GM19035 (cell line): ENCODE results near the gene STX5.
A peak's percentile ranks its signal among the peaks of the same experiment; 100 is the strongest.
"Not testable (repeated sequence)": the region's sequence is repeated elsewhere in the genome, so short reads cannot be mapped to it uniquely, and the experiment has no call there.

Experiments
- ATAC-seq: cut with Tn5 transposase; IDR thresholded peaks from one replicate; pipeline ENCODE4 v1.9.1; 2021; ENCODE audit not compliant: unreplicated experiment

The STX5 gene, protein sequence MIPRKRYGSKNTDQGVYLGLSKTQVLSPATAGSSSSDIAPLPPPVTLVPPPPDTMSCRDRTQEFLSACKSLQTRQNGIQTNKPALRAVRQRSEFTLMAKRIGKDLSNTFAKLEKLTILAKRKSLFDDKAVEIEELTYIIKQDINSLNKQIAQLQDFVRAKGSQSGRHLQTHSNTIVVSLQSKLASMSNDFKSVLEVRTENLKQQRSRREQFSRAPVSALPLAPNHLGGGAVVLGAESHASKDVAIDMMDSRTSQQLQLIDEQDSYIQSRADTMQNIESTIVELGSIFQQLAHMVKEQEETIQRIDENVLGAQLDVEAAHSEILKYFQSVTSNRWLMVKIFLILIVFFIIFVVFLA

DNA sequence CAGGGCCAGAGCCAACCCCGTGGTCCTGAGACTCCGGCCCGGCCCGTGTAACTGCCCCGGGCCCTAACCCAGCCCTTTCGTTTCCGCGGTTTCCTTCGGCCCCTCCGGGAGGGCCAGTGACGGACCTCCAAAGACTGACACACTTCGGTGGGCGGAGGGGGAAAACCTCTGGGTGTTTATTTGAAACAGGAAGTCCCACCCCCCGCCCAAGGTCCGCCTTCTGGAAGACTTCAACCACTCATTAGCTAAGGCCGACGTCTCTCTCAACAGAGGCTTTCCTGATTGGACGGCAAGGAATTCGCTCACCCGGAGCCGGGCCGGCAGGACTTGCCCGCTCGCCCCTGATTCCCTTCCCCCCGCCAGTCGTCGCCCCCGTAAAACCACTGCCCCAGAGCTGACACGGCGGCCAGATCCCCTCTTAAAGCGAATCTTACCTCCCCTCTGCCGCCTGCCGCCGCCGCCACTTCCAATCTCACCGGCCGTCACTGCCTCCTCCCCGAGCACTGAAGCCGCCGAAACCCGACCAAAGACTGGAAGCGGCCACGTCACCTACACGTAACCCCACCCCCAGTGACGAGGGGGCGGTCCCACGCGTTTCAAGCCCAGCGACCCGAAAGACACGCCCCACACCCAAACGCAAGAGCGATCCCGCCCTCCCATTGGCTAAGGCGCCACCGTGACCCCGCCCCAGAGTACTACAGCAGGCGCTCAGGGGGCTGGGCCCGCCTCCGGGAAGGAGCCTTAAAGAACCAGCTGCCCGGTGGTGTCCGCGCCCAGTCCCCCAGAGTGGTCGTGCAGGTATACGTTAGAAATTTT lies at the start of gene STX5:
Gene STX5, minus strand, starts transcription at position 532 of the 816 bp plus-strand sequence. CDS start 808 bp downstream, outside the sequence.
- ATAC-seq: peak; percentile 79

DNA sequence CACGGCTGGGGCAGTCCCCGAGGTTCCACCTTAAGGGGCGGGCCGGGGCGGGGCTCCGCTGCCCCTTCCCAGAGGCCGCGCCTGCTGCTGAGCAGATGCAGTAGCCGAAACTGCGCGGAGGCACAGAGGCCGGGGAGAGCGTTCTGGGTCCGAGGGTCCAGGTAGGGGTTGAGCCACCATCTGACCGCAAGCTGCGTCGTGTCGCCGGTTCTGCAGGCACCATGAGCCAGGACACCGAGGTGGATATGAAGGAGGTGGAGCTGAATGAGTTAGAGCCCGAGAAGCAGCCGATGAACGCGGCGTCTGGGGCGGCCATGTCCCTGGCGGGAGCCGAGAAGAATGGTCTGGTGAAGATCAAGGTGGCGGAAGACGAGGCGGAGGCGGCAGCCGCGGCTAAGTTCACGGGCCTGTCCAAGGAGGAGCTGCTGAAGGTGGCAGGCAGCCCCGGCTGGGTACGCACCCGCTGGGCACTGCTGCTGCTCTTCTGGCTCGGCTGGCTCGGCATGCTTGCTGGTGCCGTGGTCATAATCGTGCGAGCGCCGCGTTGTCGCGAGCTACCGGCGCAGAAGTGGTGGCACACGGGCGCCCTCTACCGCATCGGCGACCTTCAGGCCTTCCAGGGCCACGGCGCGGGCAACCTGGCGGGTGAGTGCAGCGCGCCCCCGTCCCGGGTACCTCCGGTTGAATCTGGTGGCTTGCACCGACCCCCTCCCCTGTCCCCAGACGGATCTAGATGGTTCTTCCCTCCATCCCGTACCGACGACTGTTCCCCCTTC lies 49.1 kb upstream of the STX5 start, which contains the start of gene SLC3A2:
Gene SLC3A2, plus strand, starts transcription at position 94 of the 776 bp plus-strand sequence. Its CDS starts 128 bp downstream, at position 222.
- ATAC-seq: peak; percentile 78

DNA sequence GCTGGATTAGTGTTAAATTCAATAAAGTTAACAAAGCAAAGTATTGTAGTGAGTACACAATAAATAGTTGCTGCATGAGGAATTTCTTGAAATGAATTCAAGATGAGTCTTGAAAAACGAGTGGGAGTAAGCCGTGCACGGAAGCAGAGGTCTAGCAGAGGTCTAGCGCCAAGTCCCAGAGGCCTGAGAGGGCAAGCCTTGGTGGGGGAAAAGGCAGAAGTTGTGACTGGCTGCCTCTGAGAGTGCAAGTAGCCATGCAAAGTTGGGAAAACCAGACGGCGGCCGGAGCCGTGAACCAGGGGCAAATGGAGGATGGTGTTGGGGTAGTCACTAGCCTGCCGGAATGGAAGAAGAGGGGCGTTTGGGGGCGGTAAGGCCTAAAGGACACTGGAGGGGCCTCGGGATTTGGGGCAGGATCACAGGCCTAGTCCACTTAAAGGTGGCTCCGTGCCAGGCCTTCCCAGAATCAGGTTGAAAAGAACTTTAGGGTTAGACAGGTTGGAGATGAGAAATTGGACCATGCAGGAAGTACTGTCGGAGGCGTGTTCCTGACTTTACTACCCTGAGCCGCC lies 48.5 kb upstream of the STX5 start:
- peak; percentile 7 for ATAC-seq

DNA sequence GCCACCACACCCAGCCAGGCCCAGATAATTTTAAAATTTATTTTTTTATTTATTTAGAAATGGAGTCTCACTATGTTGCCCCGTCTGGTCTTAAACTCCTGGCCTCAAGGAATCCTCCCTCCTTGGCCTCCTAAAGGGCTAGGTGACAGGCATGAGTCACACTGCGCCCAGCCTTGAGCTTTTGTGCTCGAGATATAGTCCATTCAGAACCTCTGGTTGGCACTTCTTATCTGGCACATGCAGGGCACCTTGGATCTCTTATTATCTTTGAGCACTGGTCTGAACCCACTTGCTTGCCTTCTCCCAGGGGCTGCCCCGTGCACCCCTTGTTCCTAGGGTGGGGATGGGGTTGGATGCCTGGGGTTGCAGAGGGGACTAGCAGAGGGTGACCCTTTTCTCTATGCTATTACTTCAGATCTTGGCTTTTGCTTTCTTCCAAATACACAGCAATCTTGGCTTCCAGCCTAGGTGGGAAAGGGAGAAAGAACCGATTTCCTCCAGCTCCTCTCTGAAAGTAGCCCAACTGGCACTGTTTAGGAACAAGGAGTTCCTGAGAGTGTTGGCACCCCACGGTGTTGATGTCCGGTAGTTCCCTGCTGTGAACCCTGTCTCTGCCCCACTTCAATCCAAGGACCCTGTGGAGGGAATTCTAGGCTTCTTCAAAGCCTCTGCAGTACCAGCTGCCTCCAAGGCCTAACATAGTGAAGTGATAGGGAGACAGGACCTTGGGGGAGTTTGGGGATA lies 47.6 kb upstream of the STX5 start:
- no peak for ATAC-seq

DNA sequence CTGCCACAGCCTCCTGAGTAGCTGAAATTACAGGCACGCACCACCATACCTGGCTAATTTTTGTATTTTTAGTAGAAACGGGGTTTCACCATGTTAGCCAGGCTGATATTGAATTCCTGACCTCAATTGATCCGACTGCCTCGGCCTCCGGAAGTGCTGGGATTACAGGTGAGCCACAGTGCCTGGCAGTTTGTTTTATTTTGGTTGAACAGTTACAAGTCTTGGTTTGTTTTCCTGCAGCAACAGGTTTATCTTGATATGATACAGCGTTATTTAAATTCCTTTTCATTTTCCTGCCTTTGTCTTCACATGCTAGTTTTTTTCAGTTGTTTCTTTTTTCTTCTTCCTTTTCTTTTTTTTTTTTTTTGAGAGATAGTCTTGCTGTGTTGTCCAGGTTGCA lies 44.9 kb upstream of the STX5 start:
- no peak for ATAC-seq

DNA sequence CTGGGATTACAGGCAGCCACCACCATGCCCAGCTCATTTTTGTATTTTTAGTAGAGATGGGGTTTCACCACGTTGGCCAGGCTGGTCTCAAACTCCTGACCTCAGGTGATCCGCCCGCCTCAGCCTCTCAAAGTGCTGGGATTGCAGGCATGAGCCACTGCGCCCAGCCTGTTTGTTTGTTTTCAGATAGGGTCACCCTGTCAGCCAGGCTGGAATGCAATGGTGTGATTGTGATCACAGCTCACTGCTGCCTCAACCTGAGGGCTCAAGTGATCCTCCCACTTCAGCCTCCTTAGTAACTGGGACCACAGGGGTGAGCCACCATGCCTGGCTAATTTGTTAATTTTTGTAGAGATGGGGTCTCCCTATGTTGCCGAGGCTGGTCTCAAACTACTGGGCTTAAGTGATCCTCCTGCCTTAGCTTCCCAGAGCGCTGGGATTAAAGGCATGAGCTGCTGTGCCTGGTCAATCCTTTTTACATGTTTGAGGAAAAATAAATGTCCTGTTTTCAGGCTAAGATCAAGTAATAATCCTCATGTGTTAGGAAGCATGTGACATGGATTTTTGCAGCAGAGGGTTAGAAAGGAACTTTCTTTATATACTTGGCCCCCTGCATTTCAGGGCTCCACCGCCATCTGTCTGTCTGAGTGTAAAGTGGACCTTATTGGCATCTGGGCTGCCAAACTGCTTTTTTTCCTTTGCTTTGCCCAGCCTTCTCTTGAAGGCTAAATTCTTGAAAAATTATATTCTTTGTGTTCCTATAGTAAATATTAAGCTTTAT lies 44.0 kb upstream of the STX5 start:
- ATAC-seq: no peak

DNA sequence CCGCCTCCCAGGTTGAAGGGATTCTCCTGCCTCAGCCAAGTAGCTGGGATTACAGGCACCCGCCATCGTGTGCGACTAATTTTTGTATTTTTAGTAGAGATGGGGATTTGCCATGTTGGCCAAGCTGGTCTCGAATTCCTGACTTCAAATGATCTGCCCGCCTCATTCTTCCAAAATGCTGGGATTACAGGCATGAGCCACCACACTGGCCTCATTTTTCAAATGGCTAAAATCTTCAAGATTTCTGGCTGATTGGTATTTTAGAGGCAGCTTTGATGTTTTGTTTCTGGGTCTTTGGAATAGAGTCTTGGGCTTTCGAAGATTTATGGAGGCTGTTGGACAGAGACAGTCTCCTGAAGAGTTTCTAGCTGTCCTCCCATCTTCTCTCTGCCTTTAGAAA lies 43.0 kb upstream of the STX5 start:
- ATAC-seq: no peak

DNA sequence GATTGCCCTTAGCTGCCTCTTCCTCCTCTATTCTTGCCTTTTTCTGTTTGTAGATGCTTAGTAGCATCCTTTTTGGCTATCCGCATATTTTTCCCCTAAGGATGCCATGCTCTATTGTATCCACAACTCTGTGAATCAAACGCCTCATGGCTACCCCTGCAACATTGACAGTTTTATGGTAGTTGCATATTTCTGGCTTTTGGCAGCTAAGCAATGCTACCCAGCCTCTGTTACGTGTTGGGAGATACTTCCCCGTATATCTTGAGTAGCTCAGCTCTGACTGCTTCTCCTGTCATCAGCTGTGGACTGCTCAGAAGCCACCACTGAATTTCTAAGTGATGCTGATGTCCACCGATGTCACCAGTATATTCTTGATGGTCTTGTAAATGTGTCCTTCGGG lies 33.8 kb upstream of the STX5 start:
- no peak for ATAC-seq

DNA sequence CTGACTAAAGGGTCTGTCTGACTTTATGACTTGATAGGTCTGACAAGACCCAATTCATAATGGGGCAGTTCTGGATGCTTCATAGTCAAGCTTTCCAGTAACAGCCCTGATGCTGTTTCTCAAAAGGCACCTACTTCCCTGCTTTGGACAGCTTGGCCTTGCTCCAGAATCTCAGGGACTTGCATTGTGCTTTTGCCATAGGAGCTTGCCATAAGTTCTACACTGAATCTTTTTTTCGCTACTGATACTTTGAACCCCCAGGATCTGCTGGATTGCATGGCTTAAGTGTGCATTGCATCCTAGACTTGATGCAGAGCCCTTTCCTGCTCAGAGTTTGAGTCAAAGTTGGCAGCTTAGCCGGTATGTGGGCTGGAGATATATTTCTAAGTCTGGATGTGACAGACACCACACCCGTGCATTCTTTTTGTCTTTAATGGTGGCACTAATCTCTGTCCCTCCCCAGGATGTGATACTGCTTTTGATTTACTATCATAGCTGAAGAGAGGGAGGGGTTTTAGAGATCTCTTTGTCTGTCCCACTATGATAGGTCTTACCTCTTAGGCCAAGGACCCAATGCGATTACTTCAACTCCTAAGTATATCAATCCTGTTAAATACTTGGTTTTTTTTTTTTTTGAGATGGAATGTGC lies 32.0 kb upstream of the STX5 start:
- ATAC-seq: no peak

DNA sequence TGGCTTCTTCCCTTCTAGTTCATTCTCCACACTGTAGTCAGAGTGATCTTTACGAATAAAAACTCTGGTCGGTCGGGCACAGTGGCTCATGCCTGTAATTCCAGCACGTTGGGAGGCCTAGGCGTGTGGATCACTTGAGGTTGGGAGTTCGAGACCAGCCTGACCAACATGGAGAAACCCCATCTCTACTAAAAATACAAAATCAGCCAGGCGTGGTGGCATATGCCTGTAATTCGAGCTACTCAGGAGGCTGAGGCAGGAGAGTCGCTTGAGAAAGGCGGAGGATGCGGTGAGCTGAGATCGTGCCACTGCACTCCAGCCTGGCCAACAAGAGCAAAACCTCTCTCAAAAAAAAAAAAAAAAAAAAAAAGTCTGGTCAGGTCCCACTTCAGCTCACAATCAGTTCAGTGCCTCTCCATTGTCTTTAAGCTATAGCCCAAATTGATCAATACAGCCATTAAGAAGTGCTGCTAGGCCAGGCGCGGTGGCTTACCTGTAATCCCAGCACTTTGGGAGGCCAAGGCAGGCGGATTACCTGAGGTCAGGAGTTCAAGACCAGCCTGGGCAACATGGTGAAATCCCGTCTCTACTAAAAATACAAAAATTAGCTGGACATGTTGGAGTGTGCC lies 29.8 kb upstream of the STX5 start:
- not testable (repeated sequence) for ATAC-seq

DNA sequence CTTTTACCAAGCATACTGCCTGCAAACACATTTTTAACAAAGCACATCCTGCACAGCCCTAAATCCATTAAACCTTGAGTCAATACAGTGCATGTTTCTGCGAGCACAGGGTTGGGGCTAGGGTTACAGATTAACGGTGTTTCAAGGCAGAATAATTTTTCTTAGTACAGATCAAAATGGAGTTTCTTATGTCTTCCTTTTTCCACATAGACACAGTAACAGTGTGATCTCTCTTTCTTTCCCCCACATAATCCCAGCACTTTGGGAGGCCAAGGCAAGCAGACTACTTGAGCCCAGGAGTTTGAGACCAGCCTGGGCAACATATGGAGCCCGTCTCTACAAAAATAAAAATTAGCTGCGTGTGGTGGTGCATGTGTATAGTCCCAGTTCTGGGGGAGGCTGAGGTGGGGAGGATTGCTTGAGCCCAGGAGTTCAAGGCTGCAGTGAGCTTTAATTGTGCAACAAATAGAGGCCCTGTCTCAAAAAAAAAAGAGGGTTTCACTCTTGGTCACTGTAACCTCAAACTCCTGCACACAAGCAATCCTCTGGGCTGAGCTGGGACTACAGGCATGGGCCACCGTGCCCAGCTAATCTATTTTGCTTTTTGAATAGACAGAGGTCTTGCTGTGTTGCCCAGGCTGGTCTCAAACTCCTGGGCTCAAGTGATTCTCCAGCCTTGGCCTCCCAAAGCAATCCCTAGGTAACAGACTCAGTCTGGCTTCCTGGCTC lies 29.1 kb upstream of the STX5 start:
- no peak for ATAC-seq

DNA sequence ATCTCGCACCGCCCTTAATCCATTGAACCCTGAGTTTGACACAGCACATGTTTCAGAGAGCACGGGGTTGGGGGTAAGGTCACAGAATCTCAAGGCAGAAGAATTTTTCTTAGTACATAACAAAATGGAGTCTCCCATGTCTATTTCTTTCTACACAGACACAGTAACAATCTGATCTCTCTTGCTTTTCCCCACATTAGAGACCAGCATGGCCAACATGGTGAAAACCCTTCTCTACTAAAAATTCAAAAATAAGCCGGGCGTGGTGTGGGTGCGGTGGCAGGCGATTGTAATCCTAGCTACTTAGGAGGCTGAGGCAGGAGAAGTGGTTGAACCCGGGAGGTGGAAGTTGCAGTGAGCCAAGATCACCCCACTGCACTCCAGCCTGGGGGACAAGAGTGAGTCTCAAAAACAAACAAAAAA lies 27.4 kb upstream of the STX5 start:
- not testable (repeated sequence) for ATAC-seq

DNA sequence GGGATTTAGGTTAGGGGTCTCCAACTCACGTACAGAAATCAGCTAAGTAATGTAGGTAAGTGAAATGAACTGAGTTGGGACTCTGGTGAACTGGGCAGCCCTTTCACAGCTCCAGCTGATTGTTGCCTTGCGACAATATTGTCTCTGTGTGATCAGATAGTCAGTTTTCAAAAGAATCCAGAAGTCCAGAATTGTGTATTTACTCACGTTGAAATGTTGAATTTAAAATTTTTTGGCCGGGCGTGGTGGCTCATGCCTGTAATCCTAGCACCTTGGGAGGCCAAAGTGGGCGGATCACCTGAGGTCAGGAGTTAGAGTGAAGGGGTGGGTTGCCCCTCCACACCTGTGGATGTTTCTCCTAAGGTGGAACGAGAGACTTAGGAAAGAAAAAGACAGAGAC lies 26.4 kb upstream of the STX5 start:
- ATAC-seq: no peak

DNA sequence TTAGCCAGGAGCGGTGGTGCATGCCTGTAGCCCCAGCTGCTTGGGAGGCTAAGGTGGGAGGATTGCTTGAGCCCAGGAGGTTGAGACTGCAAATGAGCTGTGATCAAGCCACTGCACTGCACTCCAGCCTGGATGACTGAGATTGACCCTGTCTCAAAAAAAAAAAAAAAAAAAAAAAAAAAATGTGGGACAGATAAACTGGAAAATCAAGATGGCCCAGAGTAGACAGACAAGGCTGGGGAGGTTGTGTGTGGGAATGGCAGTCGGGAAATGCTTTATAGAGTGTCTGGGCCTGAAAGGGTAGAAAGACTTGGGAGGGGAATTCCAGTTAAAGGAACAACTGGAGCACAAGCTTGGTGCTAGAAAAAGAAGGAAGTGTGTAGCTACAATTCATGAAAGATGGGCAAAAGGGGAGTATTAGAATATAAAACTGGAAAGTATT lies 25.7 kb upstream of the STX5 start:
- ATAC-seq: no peak

DNA sequence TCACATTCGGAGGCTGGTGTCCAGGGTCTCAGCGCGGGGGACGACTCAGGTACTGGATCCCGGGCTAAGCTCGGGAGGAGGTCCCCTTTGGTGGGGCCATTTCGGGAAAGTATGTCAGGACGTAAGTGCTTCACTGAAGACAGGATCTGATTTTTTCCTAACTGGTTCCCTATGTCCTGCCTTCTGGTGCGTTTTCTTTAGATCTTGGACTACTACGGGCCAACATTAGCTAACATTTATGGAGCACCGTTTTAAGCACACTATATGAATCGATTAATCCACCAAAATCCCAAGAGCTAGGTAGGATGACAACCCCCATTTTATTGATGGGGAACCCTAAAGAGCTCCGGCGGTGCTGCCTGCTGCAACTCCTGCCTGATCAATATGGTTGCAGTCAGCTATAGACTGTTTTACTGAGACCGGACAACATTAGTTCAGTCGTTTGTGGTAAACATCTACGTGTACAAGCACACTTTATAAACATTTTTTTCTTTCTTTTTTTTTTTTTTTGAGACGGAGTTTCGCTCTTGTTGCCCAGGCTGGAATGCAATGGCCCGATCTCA lies 24.6 kb upstream of the STX5 start:
- ATAC-seq: no peak

DNA sequence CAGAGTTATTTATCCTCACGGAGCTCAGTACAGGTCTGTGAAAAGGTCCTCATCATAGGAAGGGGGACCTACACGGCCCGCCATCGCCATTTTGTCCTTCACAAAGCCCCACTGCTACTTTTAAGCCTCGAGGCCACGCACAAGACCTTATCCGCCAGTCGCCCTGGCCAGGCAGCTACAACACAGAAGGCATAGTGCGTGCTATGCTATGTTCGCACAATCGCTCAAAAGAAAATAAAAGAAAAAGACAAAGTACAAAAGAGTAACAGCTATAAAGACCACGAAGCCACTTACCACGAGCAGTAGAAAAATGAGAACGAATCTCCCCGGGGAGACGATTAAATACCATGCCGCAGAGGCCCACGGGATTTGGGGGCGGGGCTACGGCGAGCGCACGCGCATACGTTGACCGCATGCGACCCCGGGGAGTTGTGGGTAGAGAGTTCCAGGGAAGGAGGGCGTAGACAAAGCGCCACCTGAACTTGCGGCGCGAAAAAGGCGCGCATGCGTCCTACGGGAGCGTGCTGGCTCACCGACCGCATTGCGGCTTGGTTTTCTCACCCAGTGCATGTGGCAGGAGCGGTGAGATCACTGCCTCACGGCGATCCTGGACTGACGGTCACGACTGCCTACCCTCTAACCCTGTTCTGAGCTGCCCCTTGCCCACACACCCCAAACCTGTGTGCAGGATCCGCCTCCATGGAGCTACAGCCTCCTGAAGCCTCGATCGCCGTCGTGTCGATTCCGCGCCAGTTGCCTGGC lies 23.9 kb upstream of the STX5 start:
- ATAC-seq: peak; percentile 86
